GM12872 (cell line): ENCODE results near the gene TBX6.
A peak's percentile ranks its signal among the peaks of the same experiment; 100 is the strongest.

Experiments
- CTCF ChIP-seq: IDR thresholded peaks from 3 replicates; pipeline ENCODE4 v1.5.1; 2011; ENCODE audit warnings: low read depth, mild to moderate bottlenecking, low read length, moderate library complexity; ENCODE audit not compliant: insufficient read depth

The TBX6 gene

DNA sequence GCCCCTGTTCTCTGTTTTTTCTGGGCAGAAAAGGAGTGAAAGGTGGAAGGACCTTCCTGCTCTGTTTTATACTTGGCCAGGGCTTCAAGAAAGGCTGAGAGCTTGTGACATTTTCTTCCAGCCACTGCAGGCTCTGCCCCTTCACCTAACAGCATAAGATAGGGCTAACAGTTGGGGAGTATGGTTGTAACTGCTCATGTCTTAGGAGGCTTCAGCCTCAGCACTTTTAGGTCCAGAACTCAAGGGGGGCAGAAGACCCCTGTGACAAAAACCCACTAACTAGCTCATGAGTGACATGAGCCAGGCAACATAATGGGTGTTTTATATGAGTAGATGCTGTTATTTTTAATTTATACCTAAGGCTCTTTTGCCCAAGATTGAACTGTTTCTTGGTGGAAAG is 21.2 kb downstream of the TBX6 start:
- no peak for TF ChIP-seq CTCF

DNA sequence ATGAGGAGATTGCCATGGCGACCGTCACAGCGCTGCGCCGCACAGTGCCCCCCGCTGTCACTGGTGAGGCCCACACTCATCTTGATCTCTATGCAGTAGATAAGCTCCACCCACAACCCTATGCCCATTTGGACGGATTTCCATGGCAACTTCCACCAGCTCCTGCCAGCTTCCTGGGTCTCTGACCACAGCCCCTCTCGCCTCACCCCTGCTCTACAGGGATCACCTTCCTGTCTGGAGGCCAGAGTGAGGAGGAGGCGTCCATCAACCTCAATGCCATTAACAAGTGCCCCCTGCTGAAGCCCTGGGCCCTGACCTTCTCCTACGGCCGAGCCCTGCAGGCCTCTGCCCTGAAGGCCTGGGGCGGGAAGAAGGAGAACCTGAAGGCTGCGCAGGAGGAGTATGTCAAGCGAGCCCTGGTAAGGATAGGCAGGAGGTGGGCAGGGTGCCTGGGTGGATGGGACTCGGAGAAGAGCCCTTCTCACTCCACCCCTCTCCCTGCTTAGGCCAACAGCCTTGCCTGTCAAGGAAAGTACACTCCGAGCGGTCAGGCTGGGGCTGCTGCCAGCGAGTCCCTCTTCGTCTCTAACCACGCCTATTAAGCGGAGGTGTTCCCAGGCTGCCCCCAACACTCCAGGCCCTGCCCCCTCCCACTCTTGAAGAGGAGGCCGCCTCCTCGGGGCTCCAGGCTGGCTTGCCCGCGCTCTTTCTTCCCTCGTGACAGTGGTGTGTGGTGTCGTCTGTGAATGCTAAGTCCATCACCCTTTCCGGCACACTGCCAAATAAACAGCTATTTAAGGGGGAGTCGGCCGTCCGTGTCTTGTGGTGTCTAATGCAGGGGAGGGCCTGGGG is 21.9 kb downstream of the TBX6 start:
- no peak for TF ChIP-seq CTCF

- peak; percentile 65 for TF ChIP-seq CTCF
These were observed 22.7 kb downstream of the TBX6 start for GRCh38 chr16:30068750-30069610.

DNA sequence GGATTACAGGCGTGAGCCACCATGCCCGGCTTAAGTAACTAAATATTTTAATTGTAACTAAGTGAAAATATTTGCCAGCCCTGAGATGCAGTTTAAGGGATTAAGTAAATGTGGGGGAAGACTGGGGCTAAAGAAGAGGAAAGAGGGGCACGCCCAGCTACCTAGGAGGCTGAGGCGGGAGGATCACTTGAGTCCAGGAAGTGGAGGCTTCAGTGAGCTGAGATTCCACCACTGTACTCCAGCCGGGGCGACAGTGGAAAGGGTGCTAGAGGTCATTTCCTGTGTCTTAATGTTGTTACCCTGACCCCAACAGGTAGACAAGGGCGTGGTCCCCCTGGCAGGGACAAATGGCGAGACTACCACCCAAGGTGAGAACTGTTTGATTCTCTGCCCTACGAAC is 23.4 kb downstream of the TBX6 start:
- no peak for TF ChIP-seq CTCF

DNA sequence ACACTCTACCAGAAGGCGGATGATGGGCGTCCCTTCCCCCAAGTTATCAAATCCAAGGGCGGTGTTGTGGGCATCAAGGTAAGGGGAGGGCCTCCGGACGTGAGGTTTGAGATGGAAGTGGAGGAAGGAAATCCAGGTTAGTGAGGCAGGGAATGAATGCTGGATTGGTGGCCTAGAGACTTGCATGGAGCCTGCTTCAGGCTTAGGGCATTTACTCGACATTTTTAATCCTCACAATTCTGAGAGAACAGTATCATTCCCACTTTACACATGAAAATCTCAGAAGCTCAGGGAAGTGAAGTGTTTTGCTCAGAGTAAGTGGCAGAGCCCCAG is 24.2 kb downstream of the TBX6 start:
- TF ChIP-seq CTCF = no peak

GRCh38 chr16:30066761-30067583 is 24.8 kb downstream of the TBX6 start:
- no peak for TF ChIP-seq CTCF
